Measurements from ENCODE around the gene ANTXR1. TPM values are rescaled to one million over a fixed set of nuclear protein-coding genes. Genes with fewer than 3 reads are reported as not detected.

The ANTXR1 gene
- total and polyA plus RNA-seq, 2 donors from 2014 or later = 7.0 to 42.6 TPM

- no peaks in the 10 kb centered on the region for H3K27me3 ChIP-seq (ENCODE audit: control insufficient read depth, insufficient read depth, low read length)
- H3K9ac ChIP-seq (ENCODE audit: low read length in 3 of 3) = no peak overlapping the region
- H3K27ac ChIP-seq (ENCODE audit: low read depth in 2 of 2, low read length in 2 of 2) = no peak overlapping the region
- DNase-seq (no peak), FAIRE-seq (no peak)
- H3K36me3 ChIP-seq (ENCODE audit: control insufficient read depth in 2 of 3, insufficient read depth in 3 of 3, low read length in 3 of 3) = peaks cover 0 to 3% (median 0%) of the 10 kb centered on the region in 3 donors
- no peaks in the 10 kb centered on the region for H3K9me3 ChIP-seq (ENCODE audit: control insufficient read depth in 2 of 3, insufficient read depth in 1 of 3, low read length in 3 of 3)
- H3K4me1 ChIP-seq (ENCODE audit: control insufficient read depth in 2 of 3, insufficient read depth in 2 of 3, low read depth in 1 of 3, low read length in 3 of 3) = peaks cover 0 to 13% (median 6%) of the 10 kb centered on the region in 3 donors
- no peak for TF ChIP-seq CTCF (IDR thresholded peaks at IDR 0.05; ENCODE audit: borderline replicate concordance, extremely low read depth, insufficient read depth)
- H3K4me3 ChIP-seq (ENCODE audit: low read length in 3 of 3) = no peak overlapping the region
- intact Hi-C loops (cut with DNase I) = no loop called here
Observed at GRCh38 chr2:69178756-69179155, 165.8 kb downstream of the ANTXR1 start.

- no peak for TF ChIP-seq CTCF (IDR thresholded peaks at IDR 0.05; ENCODE audit: borderline replicate concordance, extremely low read depth, insufficient read depth)
- H3K9ac ChIP-seq (ENCODE audit: low read length in 3 of 3) = no peak overlapping the region
- FAIRE-seq (no peak), DNase-seq (no peak)
- intact Hi-C loops (cut with DNase I) = no loop called here
- peaks cover 0 to 13% (median 6%) of the 10 kb centered on the region in 3 donors for H3K4me1 ChIP-seq (ENCODE audit: control insufficient read depth in 2 of 3, insufficient read depth in 2 of 3, low read depth in 1 of 3, low read length in 3 of 3)
- no peaks in the 10 kb centered on the region for H3K27me3 ChIP-seq (ENCODE audit: control insufficient read depth, insufficient read depth, low read length)
- H3K27ac ChIP-seq (ENCODE audit: low read depth in 2 of 2, low read length in 2 of 2) = no peak overlapping the region
- H3K36me3 ChIP-seq (ENCODE audit: control insufficient read depth in 2 of 3, insufficient read depth in 3 of 3, low read length in 3 of 3) = peaks cover 0 to 5% (median 0%) of the 10 kb centered on the region in 3 donors
- no peak overlapping the region for H3K4me3 ChIP-seq (ENCODE audit: low read length in 3 of 3)
- H3K9me3 ChIP-seq (ENCODE audit: control insufficient read depth in 2 of 3, insufficient read depth in 1 of 3, low read length in 3 of 3) = no peaks in the 10 kb centered on the region
Observed at GRCh38 chr2:69180227-69180626, 167.2 kb downstream of the ANTXR1 start.

GRCh38 chr2:69180974-69181373 lies 168.0 kb downstream of the ANTXR1 start:
- H3K27ac ChIP-seq (ENCODE audit: low read depth in 2 of 2, low read length in 2 of 2) = no peak overlapping the region
- no peaks in the 10 kb centered on the region for H3K9me3 ChIP-seq (ENCODE audit: control insufficient read depth in 2 of 3, insufficient read depth in 1 of 3, low read length in 3 of 3)
- peaks cover 0 to 7% (median 0%) of the 10 kb centered on the region in 3 donors for H3K36me3 ChIP-seq (ENCODE audit: control insufficient read depth in 2 of 3, insufficient read depth in 3 of 3, low read length in 3 of 3)
- H3K4me3 ChIP-seq (ENCODE audit: low read length in 3 of 3) = no peak overlapping the region
- FAIRE-seq (no peak), DNase-seq (no peak)
- no peaks in the 10 kb centered on the region for H3K27me3 ChIP-seq (ENCODE audit: control insufficient read depth, insufficient read depth, low read length)
- H3K9ac ChIP-seq (ENCODE audit: low read length in 3 of 3) = no peak overlapping the region
- intact Hi-C loops (cut with DNase I) = no loop called here
- TF ChIP-seq CTCF (IDR thresholded peaks at IDR 0.05; ENCODE audit: borderline replicate concordance, extremely low read depth, insufficient read depth) = no peak
- peaks cover 0 to 13% (median 6%) of the 10 kb centered on the region in 3 donors for H3K4me1 ChIP-seq (ENCODE audit: control insufficient read depth in 2 of 3, insufficient read depth in 2 of 3, low read depth in 1 of 3, low read length in 3 of 3)
